GM21423 (cell line): Measurements from ENCODE around the gene TM4SF4.

Experiments used
- ATAC-seq: cut with Tn5 transposase; IDR thresholded peaks from one replicate; pipeline ENCODE4 v1.9.1; 2021; ENCODE audit warnings: mild to moderate bottlenecking, moderate library complexity; ENCODE audit not compliant: unreplicated experiment

The TM4SF4 gene

GRCh38 chr3:149545049-149545448 is 70.6 kb downstream of the TM4SF4 start:
- no peak for ATAC-seq

- no peak for ATAC-seq
Observed at GRCh38 chr3:149547413-149547812, 72.9 kb downstream of the TM4SF4 start.

- ATAC-seq, result no peak
Observed at GRCh38 chr3:149547954-149548668, 73.6 kb downstream of the TM4SF4 start.

- no peak for ATAC-seq
Observed at GRCh38 chr3:149548669-149549065, 74.2 kb downstream of the TM4SF4 start.

GRCh38 chr3:149551500-149551899 is 77.0 kb downstream of the TM4SF4 start:
- no peak for ATAC-seq

GRCh38 chr3:149552700-149553099 is 78.2 kb downstream of the TM4SF4 start:
- ATAC-seq, result no peak
